MV-4-11 (cell line): ENCODE results near the gene REV1.
"Not testable (repeated sequence)": the region's sequence is repeated elsewhere in the genome, so short reads cannot be mapped to it uniquely, and the experiment has no call there.

Experiments used
- DNase-seq: peaks from one replicate; lab custom pipeline; 2025; lab: John Stamatoyannopoulos, UW

Gene REV1

GRCh38 chr2:99485824-99486223 is 4.0 kb downstream of the REV1 start:
- no peak for DNase-seq

- no peak for DNase-seq
These were observed 4.4 kb downstream of the REV1 start for GRCh38 chr2:99485411-99485810.

GRCh38 chr2:99484205-99484604 is 5.6 kb downstream of the REV1 start:
- DNase-seq = no peak

GRCh38 chr2:99481941-99482340 is 7.9 kb downstream of the REV1 start:
- no peak for DNase-seq

- DNase-seq = peak; percentile 31
These were observed 8.3 kb downstream of the REV1 start for GRCh38 chr2:99481527-99481926.

GRCh38 chr2:99480390-99480789 is 9.4 kb downstream of the REV1 start:
- no peak for DNase-seq

GRCh38 chr2:99478632-99479031 is 11.2 kb downstream of the REV1 start:
- DNase-seq = no peak

GRCh38 chr2:99477054-99477453 is 12.8 kb downstream of the REV1 start:
- DNase-seq = no peak

GRCh38 chr2:99476629-99477028 is 13.2 kb downstream of the REV1 start:
- no peak for DNase-seq

- not testable (repeated sequence) for DNase-seq
These were observed 14.7 kb downstream of the REV1 start for GRCh38 chr2:99475095-99475494.

GRCh38 chr2:99473518-99474083 is 16.2 kb downstream of the REV1 start:
- no peak for DNase-seq

- DNase-seq = no peak
These were observed 17.2 kb downstream of the REV1 start for GRCh38 chr2:99472600-99472960.

- no peak for DNase-seq
These were observed 17.9 kb downstream of the REV1 start for GRCh38 chr2:99471654-99472599.

GRCh38 chr2:99470957-99471356 is 18.9 kb downstream of the REV1 start:
- no peak for DNase-seq

GRCh38 chr2:99470459-99470858 is 19.4 kb downstream of the REV1 start:
- DNase-seq = not testable (repeated sequence)

- DNase-seq = peak; percentile 10
These were observed 20.4 kb downstream of the REV1 start for GRCh38 chr2:99469394-99469793.

- DNase-seq = no peak
These were observed 21.7 kb downstream of the REV1 start for GRCh38 chr2:99468155-99468554.

- DNase-seq = no peak
These were observed 22.4 kb downstream of the REV1 start for GRCh38 chr2:99467390-99467789.

- no peak for DNase-seq
These were observed 27.9 kb downstream of the REV1 start for GRCh38 chr2:99461828-99462483.

GRCh38 chr2:99458529-99458928 is 31.3 kb downstream of the REV1 start:
- DNase-seq = no peak

- DNase-seq = no peak
These were observed 38.1 kb downstream of the REV1 start for GRCh38 chr2:99451686-99452085.

- no peak for DNase-seq
These were observed 38.5 kb downstream of the REV1 start for GRCh38 chr2:99451280-99451679.

- DNase-seq = no peak
These were observed 39.6 kb downstream of the REV1 start for GRCh38 chr2:99450199-99450598.
